HG02852 (cell line): ENCODE results near the gene IKZF2.

ENCODE experiments used
- ATAC-seq: cut with Tn5 transposase; IDR thresholded peaks from one replicate; pipeline ENCODE4 v1.9.1; 2021; ENCODE audit warnings: mild to moderate bottlenecking, moderate library complexity; ENCODE audit not compliant: unreplicated experiment

IKZF2 gene

GRCh38 chr2:213104092-213104902, 47.1 kb downstream of the IKZF2 start:
- ATAC-seq: no peak

GRCh38 chr2:213101692-213102460, 49.5 kb downstream of the IKZF2 start:
- no peak for ATAC-seq

GRCh38 chr2:213101109-213101508, 50.3 kb downstream of the IKZF2 start:
- ATAC-seq: no peak

GRCh38 chr2:213098612-213099011, 52.8 kb downstream of the IKZF2 start:
- no peak for ATAC-seq

- ATAC-seq: no peak
Observed at GRCh38 chr2:213091765-213092164, 59.6 kb downstream of the IKZF2 start.

- no peak for ATAC-seq
Observed at GRCh38 chr2:213090772-213091171, 60.6 kb downstream of the IKZF2 start.

- no peak for ATAC-seq
Observed at GRCh38 chr2:213089438-213089837, 62.0 kb downstream of the IKZF2 start.

- no peak for ATAC-seq
Observed at GRCh38 chr2:213087040-213087439, 64.4 kb downstream of the IKZF2 start.

GRCh38 chr2:213086571-213086970, 64.8 kb downstream of the IKZF2 start:
- no peak for ATAC-seq

GRCh38 chr2:213086050-213086449, 65.4 kb downstream of the IKZF2 start:
- no peak for ATAC-seq

GRCh38 chr2:213085538-213085937, 65.9 kb downstream of the IKZF2 start:
- no peak for ATAC-seq

- ATAC-seq: no peak
Observed at GRCh38 chr2:213084261-213084660, 67.2 kb downstream of the IKZF2 start.

- no peak for ATAC-seq
Observed at GRCh38 chr2:213080969-213081617, 70.3 kb downstream of the IKZF2 start.

- ATAC-seq: no peak
Observed at GRCh38 chr2:213079756-213080155, 71.7 kb downstream of the IKZF2 start.

GRCh38 chr2:213078686-213079085, 72.7 kb downstream of the IKZF2 start:
- no peak for ATAC-seq

GRCh38 chr2:213069531-213069930, 81.9 kb downstream of the IKZF2 start:
- ATAC-seq: no peak

GRCh38 chr2:213068676-213069359, 82.6 kb downstream of the IKZF2 start:
- no peak for ATAC-seq

GRCh38 chr2:213067888-213068287, 83.5 kb downstream of the IKZF2 start:
- ATAC-seq: no peak

GRCh38 chr2:213066443-213066743, 85.0 kb downstream of the IKZF2 start:
- peak; percentile 23 for ATAC-seq

- peak; percentile 65 for ATAC-seq
Observed at GRCh38 chr2:213065583-213066442, 85.6 kb downstream of the IKZF2 start.
